Amygdala (tissue), 56 donors: ENCODE results near the gene VARS2.

Experiments used
- DNase-seq, 56 donors: peaks; one replicate each; lab custom pipeline; 2025; lab: John Stamatoyannopoulos, UW

VARS2 gene

DNA sequence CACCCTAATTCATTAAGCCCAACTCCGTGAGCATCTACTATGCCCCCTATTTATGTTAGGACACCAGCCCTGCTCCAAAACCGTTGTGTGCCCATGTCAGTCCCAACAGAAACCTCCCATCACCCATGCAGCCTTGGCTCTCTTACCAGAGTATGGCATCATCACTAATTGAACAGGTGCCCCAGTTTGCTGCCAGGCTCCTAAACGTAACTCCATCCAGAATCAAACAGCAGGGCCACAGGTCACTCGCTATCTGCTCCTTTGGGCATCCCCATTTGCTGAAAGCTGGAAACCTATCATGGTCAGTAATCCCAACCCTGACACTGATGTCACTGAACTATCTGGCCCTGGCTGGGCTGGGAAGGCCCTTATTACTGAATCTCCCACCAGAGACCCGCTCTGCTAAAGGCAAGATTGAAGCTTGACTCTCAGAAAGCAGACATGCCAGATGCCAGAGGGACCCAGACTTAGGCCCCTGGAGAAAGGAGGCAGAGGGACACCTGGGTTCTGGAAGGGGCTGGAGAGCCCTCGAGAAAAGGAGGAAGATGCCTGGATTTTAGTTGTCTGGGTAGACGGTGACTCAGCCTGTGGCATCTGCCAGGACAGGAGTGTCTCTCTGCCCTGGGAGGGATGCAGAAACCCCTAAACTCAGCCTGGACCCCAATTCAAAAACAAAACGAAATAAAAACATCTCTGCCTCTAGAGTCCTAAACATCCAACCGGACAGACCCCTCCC, 40.8 kb downstream of the VARS2 start:
- DNase-seq: no peak

DNA sequence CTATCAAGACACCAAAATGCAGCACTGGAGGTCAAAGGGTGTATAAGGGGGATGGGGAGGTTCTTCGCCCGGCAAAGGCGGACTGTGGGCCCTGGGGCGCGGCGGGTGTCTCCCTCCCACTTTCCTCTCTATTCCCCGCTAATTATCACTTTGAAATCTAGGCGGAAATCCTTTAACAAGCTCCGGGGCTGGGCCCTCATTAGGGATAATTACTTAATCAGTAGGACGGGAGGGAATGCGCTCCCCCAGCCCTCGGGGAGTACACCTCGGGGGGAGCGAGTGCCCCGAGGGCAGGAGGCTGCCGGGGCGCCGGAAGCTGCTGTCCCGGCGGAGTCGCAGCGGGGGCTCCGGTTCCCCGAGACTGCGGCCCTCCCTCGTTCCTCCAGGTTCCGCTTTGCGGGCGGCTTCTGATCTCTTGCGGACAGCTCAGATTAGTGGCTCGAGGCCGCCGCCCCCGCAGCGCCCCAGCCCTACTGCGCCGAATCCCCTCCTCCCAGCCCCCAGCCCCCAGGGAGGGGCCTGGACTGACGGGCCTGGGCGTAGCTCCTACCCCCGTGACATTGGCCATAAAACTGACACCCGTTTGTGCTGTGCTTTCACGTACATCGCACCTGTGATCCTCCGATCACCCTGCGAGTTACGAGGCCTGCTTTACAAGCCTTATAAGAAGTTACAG, 41.5 kb downstream of the VARS2 start:
- peak in 35 of 56 donors; percentile 4 to 69 (median 24) for DNase-seq

DNA sequence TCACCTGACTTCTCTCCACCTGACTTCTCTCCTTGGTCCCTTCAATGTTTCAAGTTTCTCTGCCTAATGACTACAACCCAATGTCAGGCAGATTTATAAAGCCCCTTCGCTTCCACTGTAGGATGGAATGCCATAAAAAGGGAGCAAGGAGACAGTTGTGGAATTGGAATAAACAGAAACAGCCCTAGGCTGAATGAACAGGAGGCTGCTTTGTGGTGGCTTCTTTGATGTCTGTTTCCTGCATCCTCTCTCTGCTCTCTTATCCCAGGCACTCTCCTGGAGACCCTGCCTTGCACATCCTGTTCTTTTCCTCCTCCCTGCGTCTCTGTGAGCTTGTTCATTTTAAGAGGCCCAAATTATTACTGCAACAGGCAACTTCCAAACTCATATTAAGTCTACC, 43.7 kb downstream of the VARS2 start:
- DNase-seq: no peak

DNA sequence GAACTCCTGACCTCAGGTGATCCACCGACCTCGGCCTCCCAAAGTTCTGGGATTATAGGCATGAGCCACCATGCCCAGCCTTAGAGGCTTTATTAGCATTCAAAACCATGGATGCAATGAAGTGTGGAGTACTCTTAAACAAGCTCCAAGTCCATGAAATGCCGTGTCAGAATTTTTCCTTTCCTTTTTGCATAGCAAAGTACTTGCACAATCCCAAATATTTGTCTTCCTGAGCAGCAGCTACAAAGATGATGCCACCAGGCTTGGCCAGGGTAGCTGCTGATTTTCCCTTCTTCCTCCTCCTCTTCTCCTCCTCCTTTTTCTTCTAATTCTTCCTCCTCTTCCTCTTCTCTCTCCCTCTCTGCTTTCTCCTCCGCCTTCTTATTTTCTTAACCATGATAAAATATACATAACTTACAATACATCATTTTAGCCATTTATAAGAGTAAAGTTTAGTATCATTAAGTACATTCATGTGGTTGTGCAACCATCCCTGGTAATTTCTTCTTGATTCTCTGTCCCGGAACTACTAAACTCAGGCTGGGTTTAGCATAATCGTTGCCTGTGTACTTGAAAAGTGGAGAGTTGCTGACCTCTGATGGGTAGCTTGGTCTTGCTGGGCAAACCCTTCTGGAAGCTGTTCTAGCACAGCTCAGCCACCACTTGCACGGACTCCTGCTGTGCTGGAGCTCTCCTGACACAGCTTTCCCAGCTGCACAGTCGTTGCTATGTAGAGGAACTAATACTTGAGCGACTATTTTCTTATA, 47.1 kb downstream of the VARS2 start:
- DNase-seq: no peak

DNA sequence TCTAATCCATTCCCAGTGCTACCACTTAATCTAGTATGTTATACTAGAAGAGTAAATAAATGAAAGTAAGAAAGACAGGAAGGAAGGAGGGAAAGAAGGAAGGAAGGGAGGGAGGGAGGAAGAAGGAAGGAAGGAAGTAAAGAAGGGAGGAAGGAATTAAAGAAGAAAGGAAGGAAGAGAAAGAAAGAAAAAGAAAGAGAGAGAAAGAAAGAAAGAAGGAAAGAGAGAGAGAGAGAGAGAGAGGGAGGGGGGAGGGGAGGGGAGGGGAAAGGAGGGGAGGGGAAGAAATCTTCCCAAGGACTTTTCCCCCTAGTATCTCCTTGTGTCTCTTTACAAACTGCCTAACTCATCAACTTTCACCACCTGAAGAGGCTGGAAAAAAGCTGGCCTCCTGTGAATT, 48.7 kb downstream of the VARS2 start:
- DNase-seq: no peak

DNA sequence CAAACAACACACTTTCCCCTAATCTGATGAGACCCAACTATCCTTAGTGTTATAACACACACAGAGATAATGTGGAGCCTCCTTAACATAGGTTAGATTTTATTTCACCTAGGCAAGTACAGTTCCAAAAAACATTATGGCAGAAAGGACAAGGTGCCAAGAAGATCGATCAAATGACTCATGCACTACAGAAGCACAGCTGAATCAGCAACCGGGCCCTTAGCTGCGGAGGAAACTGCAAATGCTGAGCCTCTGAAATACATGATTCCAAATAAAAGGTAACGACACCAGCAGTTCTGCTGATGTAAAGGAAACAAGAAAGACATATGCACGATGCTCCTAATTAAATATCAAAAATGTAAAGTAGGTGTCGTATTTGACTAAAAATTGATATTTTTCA, 49.6 kb downstream of the VARS2 start:
- no peak for DNase-seq

DNA sequence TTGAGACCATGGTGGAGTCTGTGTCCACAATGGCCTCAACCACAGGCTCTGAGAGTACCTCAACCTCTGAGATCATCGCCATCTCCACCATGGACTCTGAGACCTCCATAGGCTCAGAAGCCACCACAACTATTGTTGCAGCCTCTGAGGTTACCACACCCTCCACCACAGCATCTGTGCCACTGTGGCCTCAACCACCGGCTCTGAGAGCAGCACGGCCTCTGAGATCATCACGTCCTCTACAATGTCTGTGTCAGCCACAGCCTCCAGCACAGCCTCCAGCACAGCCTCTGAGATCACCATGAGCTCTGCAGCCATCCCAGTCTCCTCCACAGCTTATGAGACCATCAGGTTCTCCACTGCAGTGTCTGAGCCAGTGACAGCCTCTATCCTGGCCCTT, 50.0 kb downstream of the VARS2 start:
- no peak for DNase-seq

DNA sequence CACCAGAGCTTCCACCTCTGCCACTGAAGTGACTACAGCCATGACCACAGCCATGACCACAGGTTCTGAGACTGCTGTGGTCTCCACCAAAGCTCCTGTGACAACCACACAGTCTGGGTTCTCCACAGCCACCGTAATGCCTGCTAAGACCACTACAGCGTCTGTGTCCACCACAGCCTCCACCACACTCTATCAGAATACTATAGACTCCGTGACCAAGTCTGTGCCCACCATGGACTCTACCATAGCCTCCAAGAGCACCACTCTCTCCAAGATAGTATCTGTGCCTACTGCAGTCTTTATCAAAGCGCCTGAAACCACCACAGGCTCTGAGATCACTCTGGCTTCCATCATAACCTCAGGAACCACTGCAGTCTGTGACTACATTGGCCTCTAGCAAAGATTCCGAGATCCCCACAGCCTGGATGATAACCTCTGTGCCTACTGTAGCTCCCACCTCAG, 51.1 kb downstream of the VARS2 start:
- DNase-seq: no peak

DNA sequence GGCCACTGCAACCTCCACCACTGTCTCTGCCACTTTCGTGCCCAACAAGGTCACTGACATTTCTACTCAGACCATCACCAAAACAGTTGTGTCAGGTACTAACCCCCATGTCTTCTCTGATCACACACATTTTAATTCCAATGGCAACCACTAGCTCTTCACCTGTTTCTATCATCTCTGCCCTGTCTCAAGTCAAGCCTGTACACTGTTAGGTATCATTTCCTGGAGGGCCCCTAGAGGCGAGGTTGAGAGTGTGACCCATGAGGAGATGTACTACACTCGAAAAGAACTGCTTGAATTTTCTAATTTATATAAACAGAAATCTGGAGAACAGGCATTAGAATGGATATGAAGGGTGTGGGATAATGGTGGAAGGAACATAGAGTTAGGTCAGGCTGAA, 52.1 kb downstream of the VARS2 start:
- no peak for DNase-seq

DNA sequence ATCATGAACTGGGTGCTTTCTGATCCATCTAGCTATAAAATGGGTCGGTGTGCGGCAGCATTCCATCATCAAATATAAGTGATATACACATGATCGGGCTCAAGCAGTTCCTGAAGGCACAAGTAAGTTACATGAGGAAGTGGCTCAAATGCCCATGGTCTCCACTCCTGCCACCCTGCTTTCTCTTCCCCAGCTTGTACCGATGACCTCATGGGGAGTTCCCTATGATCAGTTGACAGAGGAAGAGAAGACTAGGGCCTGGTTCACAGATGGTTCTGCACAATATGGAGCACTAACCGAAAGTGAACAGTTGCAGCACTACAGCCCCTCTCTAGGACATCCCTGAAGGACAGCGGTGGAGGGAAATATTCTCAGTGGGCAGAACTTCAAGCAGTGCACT, 55.1 kb downstream of the VARS2 start:
- peak in 10 of 56 donors; percentile 1 to 56 (median 11) for DNase-seq

DNA sequence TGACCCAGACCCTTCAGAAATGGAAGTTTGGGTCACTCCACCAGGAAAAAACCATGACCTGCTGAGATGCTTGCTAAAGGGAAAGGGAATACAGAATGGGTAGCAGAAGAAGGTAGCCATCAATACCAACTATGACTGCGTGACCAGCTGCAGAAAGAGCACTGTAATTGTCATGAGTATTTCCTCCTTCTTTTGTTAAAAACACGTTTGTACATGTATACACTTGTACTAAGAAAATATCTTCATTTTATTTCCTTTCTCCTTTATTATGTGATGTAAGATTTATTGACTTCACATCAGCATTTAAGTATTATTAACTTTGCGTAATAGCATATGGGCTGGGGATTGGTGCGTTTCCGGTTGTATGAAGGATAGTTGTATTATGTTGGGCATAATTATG, 56.9 kb downstream of the VARS2 start:
- no peak for DNase-seq

DNA sequence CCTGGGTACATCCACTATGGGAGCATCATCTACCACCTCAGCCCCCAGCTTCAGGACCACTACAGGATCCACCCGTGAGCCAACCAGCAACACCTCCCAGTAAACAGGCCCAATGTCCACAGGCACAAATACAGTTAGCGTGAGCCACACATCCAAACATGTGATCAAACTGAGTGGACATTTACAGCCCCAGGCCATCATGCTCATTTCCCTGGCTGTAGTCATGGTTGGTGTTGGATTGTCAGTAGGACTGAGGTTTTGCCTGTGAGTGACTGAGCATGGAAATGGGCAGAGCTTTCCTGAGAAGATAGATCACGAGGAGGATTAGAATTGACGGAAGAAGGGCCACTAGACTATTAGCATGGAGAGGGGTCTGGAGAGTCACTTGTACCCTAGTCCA, 58.8 kb downstream of the VARS2 start:
- DNase-seq: no peak

DNA sequence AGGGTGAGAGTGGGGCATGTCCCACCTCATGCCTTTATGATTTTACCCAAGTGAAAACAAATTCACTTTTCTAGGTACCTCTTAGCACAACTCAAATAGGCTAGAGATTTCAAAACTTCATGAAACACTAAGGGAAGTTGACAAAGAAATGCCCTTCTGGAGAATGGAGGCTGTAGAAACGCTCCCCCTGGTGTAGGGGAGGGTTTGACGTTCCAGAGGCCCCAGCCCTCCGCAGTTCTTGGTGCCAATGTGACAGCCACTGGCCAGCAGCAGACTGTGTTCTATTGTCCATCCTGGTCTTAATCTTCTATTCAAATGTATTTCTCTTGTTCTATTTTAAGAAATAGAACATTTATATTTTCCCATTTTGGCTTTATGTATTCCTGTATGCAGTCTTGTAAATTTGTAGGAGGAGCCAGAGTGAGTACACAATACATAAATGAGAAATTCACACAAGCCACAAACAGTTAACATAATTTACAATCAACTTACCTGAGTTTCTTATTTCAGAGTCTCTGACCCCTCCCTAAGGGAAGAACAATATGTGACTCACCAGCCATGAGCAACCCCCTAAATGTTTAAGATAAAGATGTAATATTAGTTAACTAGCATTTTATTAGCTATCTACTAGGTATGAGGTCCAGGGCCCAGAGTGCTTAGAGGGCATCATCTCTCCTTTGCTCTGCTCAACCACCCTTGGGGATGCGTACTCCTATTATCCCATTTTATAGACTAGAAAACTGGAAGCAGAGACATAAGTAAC, 60.6 kb downstream of the VARS2 start:
- DNase-seq: no peak
